Measurements from ENCODE around the gene STK33. TPM values are rescaled to one million over a fixed set of nuclear protein-coding genes. Genes with fewer than 3 reads are reported as not detected.

STK33 gene
- total and polyA plus RNA-seq, 2 of the 13 experiments (the other 11 are each of a cell fraction or from before 2014, with no cell fraction given), result 2.7 to 12.6 TPM

GRCh38 chr11:8605971-8606563 is 12.0 kb upstream of the STK33 start (continued):
- no peak for TF ChIP-seq ZBTB40 (IDR thresholded peaks at IDR 0.05)
- TF ChIP-seq ZBTB40 (CRISPR knock-in tag; IDR thresholded peaks at IDR 0.05), result no peak
- no peak for TF ChIP-seq ZNF235 (CRISPR knock-in tag; IDR thresholded peaks at IDR 0.05; ENCODE audit: borderline replicate concordance)
- no peak for TF ChIP-seq HNF4A (CRISPR knock-in tag; IDR thresholded peaks at IDR 0.05)
